ENCODE results near the gene GADD45GIP1. TPM values are rescaled to one million over a fixed set of nuclear protein-coding genes. Genes with fewer than 3 reads are reported as not detected.

GADD45GIP1 gene
- total RNA-seq, 4 donors from 2014 or later, result 41.4 to 68.8 (median 53.5) TPM

GRCh38 chr19:12970070-12970820, 13.2 kb upstream of the GADD45GIP1 start:
- TF ChIP-seq CTCF (IDR thresholded peaks at IDR 0.05) (no peak), EP300 (IDR thresholded peaks at IDR 0.05) (no peak), POLR2A (IDR thresholded peaks at IDR 0.05) (no peak)
- Histone ChIP-seq H3K9me3 (no peaks in the 10 kb centered on the region), H3K27ac (no peak overlapping the region), H3K36me3 (no peaks in the 10 kb centered on the region), H3K4me1 (peaks cover 0 to 5% (median 2%) of the 10 kb centered on the region in 4 donors), H3K27me3 (no peaks in the 10 kb centered on the region), H3K4me3 (no peak overlapping the region)
- WGBS, 2 donors, result 91 to 92% methylated on average over 7 of the region's 7 CpGs
- no peak for DNase-seq (ENCODE audit: low spot score in 2 of 2)

GRCh38 chr19:12969292-12969988, 12.4 kb upstream of the GADD45GIP1 start, which contains the start of gene DAND5:
Gene DAND5 (plus strand): TSS chr19:12969576. CDS start chr19:12969661, 85 bp downstream.
- Histone ChIP-seq H3K4me3 (no peak within 1 kb of the TSS), H3K27me3 (no peaks in the 10 kb centered on the region), H3K4me1 (peaks cover 0 to 7% (median 4%) of the 10 kb centered on the region in 4 donors), H3K36me3 (no peaks in the 10 kb centered on the region), H3K27ac (no peak within 1 kb of the TSS), H3K9me3 (no peaks in the 10 kb centered on the region)
- TF ChIP-seq EP300 (IDR thresholded peaks at IDR 0.05) (no peak), POLR2A (IDR thresholded peaks at IDR 0.05) (no peak), CTCF (IDR thresholded peaks at IDR 0.05) (no peak)
- 38% methylated on average over 12 to 13 of the region's 14 CpGs for WGBS, 2 donors
- no peak for DNase-seq (ENCODE audit: low spot score in 2 of 2)

GRCh38 chr19:12967907-12968306, 10.9 kb upstream of the GADD45GIP1 start:
- Histone ChIP-seq H3K27ac (no peak overlapping the region), H3K4me3 (no peak overlapping the region), H3K9me3 (no peaks in the 10 kb centered on the region), H3K36me3 (no peaks in the 10 kb centered on the region), H3K27me3 (no peaks in the 10 kb centered on the region), H3K4me1 (peaks cover 0 to 7% (median 4%) of the 10 kb centered on the region in 4 donors)
- no peak for DNase-seq (ENCODE audit: low spot score in 2 of 2)
- TF ChIP-seq CTCF (IDR thresholded peaks at IDR 0.05), result no peak
- TF ChIP-seq POLR2A (IDR thresholded peaks at IDR 0.05), result no peak
- no peak for TF ChIP-seq EP300 (IDR thresholded peaks at IDR 0.05)
- 83 to 90% methylated on average over 5 of the region's 5 CpGs for WGBS, 2 donors

GRCh38 chr19:12965812-12966135, 8.8 kb upstream of the GADD45GIP1 start:
- no peak for DNase-seq (ENCODE audit: low spot score in 2 of 2)
- H3K27me3 ChIP-seq, result no peaks in the 10 kb centered on the region
- no peaks in the 10 kb centered on the region for H3K36me3 ChIP-seq
- no peak for TF ChIP-seq POLR2A (IDR thresholded peaks at IDR 0.05)
- TF ChIP-seq EP300 (IDR thresholded peaks at IDR 0.05), result no peak
- no peak for TF ChIP-seq CTCF (IDR thresholded peaks at IDR 0.05)
- peaks cover 0 to 7% (median 4%) of the 10 kb centered on the region in 4 donors for H3K4me1 ChIP-seq
- H3K27ac ChIP-seq, result peak overlapping the region in 1 of 4 donors; percentile 19
- H3K4me3 ChIP-seq, result peak overlapping the region in 2 of 4 donors; percentile 53 to 56
- H3K9me3 ChIP-seq, result no peaks in the 10 kb centered on the region
- WGBS, 2 donors, result 48 to 50% methylated on average over 8 of the region's 8 CpGs
